SK-N-SH treated with all-trans-retinoic acid at 6 μM for 48 hours (cell line): Measurements from ENCODE around the gene KCNH2.

ENCODE experiments used
- ARNTL ChIP-seq: fragments of 450-650 bp; formaldehyde crosslinking; IDR thresholded peaks from 2 replicates; pipeline ENCODE4 v1.5.0; 2020; ENCODE audit warnings: low read depth, mild to moderate bottlenecking, moderate library complexity, borderline replicate concordance
- CSDC2 ChIP-seq: fragments of 250-450 bp; sonication (Bioruptor Pico); IDR thresholded peaks from 2 replicates; pipeline ENCODE4 v1.5.0; 2020; ENCODE audit warnings: mild to moderate bottlenecking, moderate library complexity
- PATZ1 ChIP-seq: fragments of 250-450 bp; sonication (Bioruptor Pico); IDR thresholded peaks from 2 replicates; pipeline ENCODE4 v1.8.0; 2020; ENCODE audit warnings: mild to moderate bottlenecking, moderate library complexity, borderline replicate concordance
- POU6F1 ChIP-seq: fragments of 250-450 bp; sonication (Bioruptor Pico); IDR thresholded peaks from 2 replicates; pipeline ENCODE4 v1.8.0; 2021; ENCODE audit warnings: low read depth, mild to moderate bottlenecking, moderate library complexity, borderline replicate concordance
- PPARA ChIP-seq: fragments of 250-450 bp; sonication (Bioruptor Pico); IDR thresholded peaks from 2 replicates; pipeline ENCODE4 v1.5.0; 2020; ENCODE audit warnings: mild to moderate bottlenecking, borderline replicate concordance
- RARB ChIP-seq: fragments of 250-450 bp; sonication (Bioruptor Pico); IDR thresholded peaks from 2 replicates; pipeline ENCODE4 v1.8.0; 2021; ENCODE audit warnings: mild to moderate bottlenecking, moderate library complexity
- SNAI2 ChIP-seq: fragments of 250-450 bp; sonication (Bioruptor Pico); IDR thresholded peaks from 2 replicates; pipeline ENCODE4 v1.5.0; 2020; ENCODE audit warnings: mild to moderate bottlenecking, moderate library complexity
- ZFP3 ChIP-seq: fragments of 250-450 bp; sonication (Bioruptor Pico); IDR thresholded peaks from 2 replicates; pipeline ENCODE4 v1.5.0; 2020; ENCODE audit warnings: mild to moderate bottlenecking, moderate library complexity
- ZFP30 ChIP-seq: fragments of 450-650 bp; formaldehyde crosslinking; IDR thresholded peaks from 2 replicates; pipeline ENCODE4 v1.5.0; 2022; ENCODE audit warnings: mild to moderate bottlenecking, moderate library complexity
- TF ChIP-seq, protein P1 (sequence below): fragments of 250-450 bp; sonication (Bioruptor Pico); IDR thresholded peaks from 2 replicates; pipeline ENCODE4 v1.5.0; 2020; ENCODE audit warnings: mild to moderate bottlenecking, moderate library complexity
- TF ChIP-seq, protein P2 (sequence below): fragments of 250-450 bp; sonication (Bioruptor Pico); IDR thresholded peaks from 2 replicates; pipeline ENCODE4 v1.5.1; 2021; ENCODE audit warnings: mild to moderate bottlenecking, moderate library complexity

GRCh38 chr7:151010307-151011096, 32.4 kb upstream of the KCNH2 start:
- TF ChIP-seq ARNTL (CRISPR knock-in tag) (no peak), PATZ1 (CRISPR knock-in tag) (no peak), SNAI2 (CRISPR knock-in tag) (no peak), ZFP3 (no peak), PPARA (CRISPR knock-in tag) (no peak), ZFP30 (CRISPR knock-in tag) (no peak), CSDC2 (CRISPR knock-in tag) (no peak), RARB (CRISPR knock-in tag) (no peak), POU6F1 (CRISPR knock-in tag) (no peak)
- TF ChIP-seq, protein P1, sequence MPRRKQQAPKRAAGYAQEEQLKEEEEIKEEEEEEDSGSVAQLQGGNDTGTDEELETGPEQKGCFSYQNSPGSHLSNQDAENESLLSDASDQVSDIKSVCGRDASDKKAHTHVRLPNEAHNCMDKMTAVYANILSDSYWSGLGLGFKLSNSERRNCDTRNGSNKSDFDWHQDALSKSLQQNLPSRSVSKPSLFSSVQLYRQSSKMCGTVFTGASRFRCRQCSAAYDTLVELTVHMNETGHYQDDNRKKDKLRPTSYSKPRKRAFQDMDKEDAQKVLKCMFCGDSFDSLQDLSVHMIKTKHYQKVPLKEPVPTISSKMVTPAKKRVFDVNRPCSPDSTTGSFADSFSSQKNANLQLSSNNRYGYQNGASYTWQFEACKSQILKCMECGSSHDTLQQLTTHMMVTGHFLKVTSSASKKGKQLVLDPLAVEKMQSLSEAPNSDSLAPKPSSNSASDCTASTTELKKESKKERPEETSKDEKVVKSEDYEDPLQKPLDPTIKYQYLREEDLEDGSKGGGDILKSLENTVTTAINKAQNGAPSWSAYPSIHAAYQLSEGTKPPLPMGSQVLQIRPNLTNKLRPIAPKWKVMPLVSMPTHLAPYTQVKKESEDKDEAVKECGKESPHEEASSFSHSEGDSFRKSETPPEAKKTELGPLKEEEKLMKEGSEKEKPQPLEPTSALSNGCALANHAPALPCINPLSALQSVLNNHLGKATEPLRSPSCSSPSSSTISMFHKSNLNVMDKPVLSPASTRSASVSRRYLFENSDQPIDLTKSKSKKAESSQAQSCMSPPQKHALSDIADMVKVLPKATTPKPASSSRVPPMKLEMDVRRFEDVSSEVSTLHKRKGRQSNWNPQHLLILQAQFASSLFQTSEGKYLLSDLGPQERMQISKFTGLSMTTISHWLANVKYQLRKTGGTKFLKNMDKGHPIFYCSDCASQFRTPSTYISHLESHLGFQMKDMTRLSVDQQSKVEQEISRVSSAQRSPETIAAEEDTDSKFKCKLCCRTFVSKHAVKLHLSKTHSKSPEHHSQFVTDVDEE (CRISPR knock-in tag): no peak
- TF ChIP-seq, protein P2, sequence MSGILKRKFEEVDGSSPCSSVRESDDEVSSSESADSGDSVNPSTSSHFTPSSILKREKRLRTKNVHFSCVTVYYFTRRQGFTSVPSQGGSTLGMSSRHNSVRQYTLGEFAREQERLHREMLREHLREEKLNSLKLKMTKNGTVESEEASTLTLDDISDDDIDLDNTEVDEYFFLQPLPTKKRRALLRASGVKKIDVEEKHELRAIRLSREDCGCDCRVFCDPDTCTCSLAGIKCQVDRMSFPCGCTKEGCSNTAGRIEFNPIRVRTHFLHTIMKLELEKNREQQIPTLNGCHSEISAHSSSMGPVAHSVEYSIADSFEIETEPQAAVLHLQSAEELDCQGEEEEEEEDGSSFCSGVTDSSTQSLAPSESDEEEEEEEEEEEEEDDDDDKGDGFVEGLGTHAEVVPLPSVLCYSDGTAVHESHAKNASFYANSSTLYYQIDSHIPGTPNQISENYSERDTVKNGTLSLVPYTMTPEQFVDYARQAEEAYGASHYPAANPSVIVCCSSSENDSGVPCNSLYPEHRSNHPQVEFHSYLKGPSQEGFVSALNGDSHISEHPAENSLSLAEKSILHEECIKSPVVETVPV: no peak
